B cell (primary cell): ENCODE data around the gene TNFRSF12A. TPM values are rescaled to one million over a fixed set of nuclear protein-coding genes. Genes with fewer than 3 reads are reported as not detected.

Experiments
- ATAC-seq: fragments of 200-7000 bp; cut with Tn5 transposase; one replicate; pipeline ENCODE4 v1.10.0; 2021; ENCODE audit warnings: low read depth, mild to moderate bottlenecking, moderate number of reproducible peaks, moderate library complexity
- CTCF ChIA-PET: fragments of 350-600 bp; sonication (Branson Sonifier 250); formaldehyde crosslinking; loops from one replicate; lab custom pipeline; 2021; ENCODE audit warnings: antibody characterized with exemption, inconsistent platforms; lab: Charles Lee
- POLR2A ChIA-PET: fragments of 350-600 bp; sonication (Branson Sonifier 250); formaldehyde crosslinking; loops from one replicate; lab custom pipeline; 2021; ENCODE audit warnings: antibody characterized with exemption; lab: Charles Lee
- DNase-seq: peaks from one replicate; pipeline ENCODE4 v3.0.0; 2013
- H2AFZ ChIP-seq: 2 replicates; pipeline ENCODE4 v1.6.1; 2012; ENCODE audit warnings: mild to moderate bottlenecking, low read depth, low read length; ENCODE audit not compliant: insufficient read depth, poor library complexity, severe bottlenecking
- H3K27ac ChIP-seq, 2 donors: 1 replicate in 1 of 2; 2 replicates in 1 of 2; pipeline ENCODE4 v1.5.1; 2012 to 2013; ENCODE audit warnings: low read length in 2 of 2, mild to moderate bottlenecking in 2 of 2, moderate library complexity in 1 of 2
- H3K27me3 ChIP-seq, 4 experiments: fragments of 200-600 bp in 1 of 4; sonication (generic) in 1 of 4; replicated peaks in 1 of 4; 1 replicate in 2 of 4; 2 replicates in 2 of 4; pipeline versions ENCODE4 v1.6.1 to v1.7.0; 2013 to 2016; ENCODE audit warnings: low read length in 3 of 4, mild to moderate bottlenecking in 2 of 4, mixed read lengths in 1 of 4, moderate library complexity in 1 of 4; ENCODE audit not compliant: insufficient read depth in 4 of 4, control insufficient read depth in 3 of 4; ENCODE audit errors: control extremely low read depth in 1 of 4
- H3K36me3 ChIP-seq, 2 experiments: replicated peaks in 1 of 2; 1 replicate in 1 of 2; 2 replicates in 1 of 2; pipeline versions ENCODE4 v1.6.1 to v1.7.1; 2013; ENCODE audit warnings: low read length in 1 of 2; ENCODE audit not compliant: insufficient read depth in 2 of 2, control insufficient read depth in 1 of 2; ENCODE audit errors: control extremely low read depth in 1 of 2, extremely low read depth in 1 of 2
- H3K4me1 ChIP-seq, 2 donors: fragments of 200-600 bp in 1 of 2; sonication (generic) in 1 of 2; 1 replicate in 1 of 2; 2 replicates in 1 of 2; pipeline versions ENCODE4 v1.5.1 to v1.6.1; 2013 to 2017; ENCODE audit warnings: low read length in 2 of 2; ENCODE audit not compliant: control insufficient read depth in 2 of 2, insufficient read depth in 2 of 2
- H3K4me2 ChIP-seq: replicated peaks from 2 replicates; pipeline ENCODE3; 2012; ENCODE audit warnings: mild to moderate bottlenecking, low read depth, low read length; ENCODE audit not compliant: poor library complexity, severe bottlenecking
- H3K4me3 ChIP-seq, 5 experiments: fragments of 200-600 bp in 1 of 5; sonication (generic) in 1 of 5; 1 replicate in 3 of 5; 2 replicates in 2 of 5; pipeline versions ENCODE4 v1.5.1 to v1.7.0; 2011 to 2016; ENCODE audit warnings: low read length in 4 of 5, mild to moderate bottlenecking in 4 of 5, low read depth in 2 of 5, control low read depth in 1 of 5, moderate library complexity in 1 of 5; ENCODE audit not compliant: insufficient read depth in 1 of 5; ENCODE audit errors: control extremely low read depth in 1 of 5, extremely low read depth in 1 of 5
- H3K79me2 ChIP-seq: fragments of 200-600 bp; sonication (generic); one replicate; pipeline ENCODE4 v1.6.0; 2016; ENCODE audit warnings: low read length; ENCODE audit not compliant: control insufficient read depth, insufficient read depth
- H3K9ac ChIP-seq: fragments of 200-600 bp; sonication (generic); 2 replicates; pipeline ENCODE4 v1.6.1; 2017; ENCODE audit warnings: mild to moderate bottlenecking, low read length, moderate library complexity
- H3K9me3 ChIP-seq, 3 donors: one replicate each; pipeline versions ENCODE4 v1.6.1 to v1.7.1; 2013; ENCODE audit warnings: low read length in 2 of 3; ENCODE audit not compliant: control insufficient read depth in 2 of 3, insufficient read depth in 1 of 3; ENCODE audit errors: control extremely low read depth in 1 of 3
- H4K20me1 ChIP-seq: 2 replicates; pipeline ENCODE4 v1.6.0; 2012; ENCODE audit warnings: mild to moderate bottlenecking, low read length; ENCODE audit not compliant: insufficient read depth, control insufficient read depth, poor library complexity, severe bottlenecking
- H3K27ac Mint-ChIP-seq: one replicate; pipeline ENCODE4 v1.8.0; 2021; ENCODE audit warnings: mixed read lengths
- H3K27me3 Mint-ChIP-seq: one replicate; pipeline ENCODE4 v1.8.0; 2021; ENCODE audit warnings: mixed read lengths
- H3K4me1 Mint-ChIP-seq: one replicate; pipeline ENCODE4 v1.8.0; 2021; ENCODE audit warnings: mixed read lengths
- H3K4me3 Mint-ChIP-seq: one replicate; pipeline ENCODE4 v1.8.0; 2021; ENCODE audit warnings: mixed read lengths
- H3K9me3 Mint-ChIP-seq: one replicate; pipeline ENCODE4 v1.8.0; 2022; ENCODE audit warnings: mixed read lengths; ENCODE audit not compliant: insufficient read depth
- EZH2 ChIP-seq: IDR thresholded peaks from 2 replicates; pipeline ENCODE4 v1.6.1; 2012; ENCODE audit warnings: borderline replicate concordance, low read depth, mild to moderate bottlenecking, moderate library complexity, low read length; ENCODE audit not compliant: insufficient read depth, poor library complexity, severe bottlenecking
- WGBS: methylation state at CpG from one replicate; pipeline ENCODE4 v1.1.5; 2013; ENCODE audit warnings: missing lambda C conversion rate; ENCODE audit not compliant: insufficient coverage; 5-methylcytosine and 5-hydroxymethylcytosine counted together
- intact Hi-C: fragments of 100-400 bp; cut with micrococcal nuclease; formaldehyde crosslinking; loops from one replicate; pipeline ENCODE4 v1.10.0; 2022
- polyA plus RNA-seq: library from polyadenylated mRNA; depleted of rRNA; stranded (reverse); fragments of >200 nt; gene quantifications from 2 replicates; pipeline ENCODE4 v1.2.3, GENCODE V29; 2012
- total RNA-seq, 2 donors: library from RNA; stranded (reverse); fragments of 120-200 nt in 1 of 2; gene quantifications; 1 replicate in 1 of 2; 2 replicates in 1 of 2; pipeline versions ENCODE4 v1.2.3 to v1.2.4, GENCODE V29; 2013 to 2022
- TF ChIP-seq, protein P1 (sequence below): fragments of 200-600 bp; IDR thresholded peaks from one replicate; pipeline ENCODE4 v1.8.0; 2022; ENCODE audit warnings: antibody characterized with exemption, mild to moderate bottlenecking

Gene TNFRSF12A
- total and polyA plus RNA-seq, 2 donors (not counting 1 experiment from before 2014, with no cell fraction given): 0.61 to 1.3 TPM

DNA sequence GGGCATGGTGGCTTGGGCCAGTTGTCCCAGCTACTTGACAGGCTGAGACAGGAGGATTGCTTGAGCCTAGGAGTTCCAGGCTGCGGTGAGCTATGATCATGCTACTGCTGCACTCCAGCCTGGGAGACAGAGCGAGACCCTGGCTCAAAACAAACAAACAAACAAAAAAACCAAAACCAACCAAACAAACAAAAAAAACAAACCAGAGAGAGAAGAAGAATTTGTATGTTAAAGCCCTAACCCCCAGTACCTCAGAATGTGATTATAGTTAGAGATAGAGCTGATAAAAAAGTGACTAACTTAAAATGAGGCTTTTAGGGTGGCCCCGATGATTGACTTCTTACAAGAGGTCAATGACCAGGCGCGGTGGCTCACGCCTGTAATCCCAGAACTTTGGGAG lies 24.5 kb downstream of the TNFRSF12A start:
- TF ChIP-seq EZH2: no peak
- TF ChIP-seq, protein P1, sequence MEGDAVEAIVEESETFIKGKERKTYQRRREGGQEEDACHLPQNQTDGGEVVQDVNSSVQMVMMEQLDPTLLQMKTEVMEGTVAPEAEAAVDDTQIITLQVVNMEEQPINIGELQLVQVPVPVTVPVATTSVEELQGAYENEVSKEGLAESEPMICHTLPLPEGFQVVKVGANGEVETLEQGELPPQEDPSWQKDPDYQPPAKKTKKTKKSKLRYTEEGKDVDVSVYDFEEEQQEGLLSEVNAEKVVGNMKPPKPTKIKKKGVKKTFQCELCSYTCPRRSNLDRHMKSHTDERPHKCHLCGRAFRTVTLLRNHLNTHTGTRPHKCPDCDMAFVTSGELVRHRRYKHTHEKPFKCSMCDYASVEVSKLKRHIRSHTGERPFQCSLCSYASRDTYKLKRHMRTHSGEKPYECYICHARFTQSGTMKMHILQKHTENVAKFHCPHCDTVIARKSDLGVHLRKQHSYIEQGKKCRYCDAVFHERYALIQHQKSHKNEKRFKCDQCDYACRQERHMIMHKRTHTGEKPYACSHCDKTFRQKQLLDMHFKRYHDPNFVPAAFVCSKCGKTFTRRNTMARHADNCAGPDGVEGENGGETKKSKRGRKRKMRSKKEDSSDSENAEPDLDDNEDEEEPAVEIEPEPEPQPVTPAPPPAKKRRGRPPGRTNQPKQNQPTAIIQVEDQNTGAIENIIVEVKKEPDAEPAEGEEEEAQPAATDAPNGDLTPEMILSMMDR: no peak
- no peak overlapping the region for H3K4me2 ChIP-seq
- H3K9ac ChIP-seq: no peak overlapping the region
- WGBS: 87% methylated on average over 4 of the region's 6 CpGs
- DNase-seq (no peak), ATAC-seq (no peak)
- H3K9me3 ChIP-seq: peaks cover 0 to 23% (median 0%) of the 10 kb centered on the region in 3 donors
- H3K79me2 ChIP-seq: no peaks in the 10 kb centered on the region
- POLR2A ChIA-PET: interaction anchor here (0.6 kb wide), 1 partner anchor 247 kb away, joined by 4 read pairs; no protein-coding TSS in a partner anchor
- H2AFZ ChIP-seq: no peak overlapping the region
- Mint-ChIP-seq H3K4me1 (peaks cover 11% of the 10 kb centered on the region), H3K27ac (no peak overlapping the region), H3K9me3 (no peaks in the 10 kb centered on the region), H3K27me3 (peaks cover 34% of the 10 kb centered on the region), H3K4me3 (peak overlapping the region; percentile 50)
- CTCF ChIA-PET: interaction anchor here (5.3 kb wide), 1 partner anchor 12 kb away, joined by 35 read pairs; no protein-coding TSS in a partner anchor
- H3K4me1 ChIP-seq: peaks cover 21% of the 10 kb centered on the region in 2 donors
- no peak overlapping the region for H3K4me3 ChIP-seq
- intact Hi-C loops: loop anchor here (5.0 kb wide), 1 partner anchor 128 kb away; no protein-coding TSS in a partner anchor
- H3K27ac ChIP-seq: no peak overlapping the region
- peaks cover 0 to 73% (median 32%) of the 10 kb centered on the region in 4 experiments for H3K27me3 ChIP-seq
- H4K20me1 ChIP-seq: no peaks in the 10 kb centered on the region
- H3K36me3 ChIP-seq: no peaks in the 10 kb centered on the region
